Astrocyte of the hippocampus (primary cell): ENCODE results near the gene TDRKH.

Source experiments
- DNase-seq: peaks from one replicate; pipeline ENCODE4 v3.0.0; 2011; ENCODE audit warnings: low read depth, low spot score

TDRKH gene

GRCh38 chr1:151823175-151823574 is 32.9 kb upstream of the TDRKH start:
- DNase-seq: no peak

- DNase-seq: no peak
Measured at GRCh38 chr1:151822404-151822803, 32.1 kb upstream of the TDRKH start.

GRCh38 chr1:151820940-151821339 is 30.6 kb upstream of the TDRKH start:
- no peak for DNase-seq

GRCh38 chr1:151819976-151820623 is 29.8 kb upstream of the TDRKH start:
- DNase-seq: no peak

- DNase-seq: no peak
Measured at GRCh38 chr1:151819227-151819835, 29.0 kb upstream of the TDRKH start.

- DNase-seq: no peak
Measured at GRCh38 chr1:151817353-151817730, 27.0 kb upstream of the TDRKH start.

- DNase-seq: no peak
Measured at GRCh38 chr1:151816548-151817352, 26.4 kb upstream of the TDRKH start.

GRCh38 chr1:151815716-151816327 is 25.5 kb upstream of the TDRKH start:
- DNase-seq: no peak

GRCh38 chr1:151814971-151815545 is 24.8 kb upstream of the TDRKH start:
- no peak for DNase-seq

- DNase-seq: no peak
Measured at GRCh38 chr1:151814426-151814825, 24.1 kb upstream of the TDRKH start.

- DNase-seq: no peak
Measured at GRCh38 chr1:151813271-151813977, 23.1 kb upstream of the TDRKH start.

- no peak for DNase-seq
Measured at GRCh38 chr1:151811181-151811580, 20.9 kb upstream of the TDRKH start.

GRCh38 chr1:151809985-151810556 is 19.8 kb upstream of the TDRKH start:
- DNase-seq: no peak

GRCh38 chr1:151809290-151809984 is 19.1 kb upstream of the TDRKH start:
- DNase-seq: no peak

- no peak for DNase-seq
Measured at GRCh38 chr1:151807766-151808165, 17.5 kb upstream of the TDRKH start.

GRCh38 chr1:151807131-151807530 is 16.8 kb upstream of the TDRKH start:
- DNase-seq: no peak

GRCh38 chr1:151806170-151806569 is 15.9 kb upstream of the TDRKH start:
- DNase-seq: no peak

- DNase-seq: no peak
Measured at GRCh38 chr1:151805066-151805820, 14.9 kb upstream of the TDRKH start, which contains the start of gene LINGO4. Gene LINGO4 (minus strand): TSS chr1:151805419. CDS start chr1:151802704, 2,715 bp downstream.

GRCh38 chr1:151803915-151804314 is 13.6 kb upstream of the TDRKH start:
- DNase-seq: no peak

- DNase-seq: no peak
Measured at GRCh38 chr1:151803164-151803563, 12.9 kb upstream of the TDRKH start.
